Adrenal gland (tissue), 12 donors: ENCODE measurements around the gene RSL1D1. TPM values are rescaled to one million over a fixed set of nuclear protein-coding genes. Genes with fewer than 3 reads are reported as not detected.

Experiments used
- DNase-seq, 7 donors: peaks; one replicate each; pipeline ENCODE4 v3.0.0-alpha.2; 2019 to 2020
- H3K27ac ChIP-seq, 5 donors: fragments of 200-600 bp; sonication (generic) in 4 of 5; 1 replicate in 3 of 5; 2 replicates in 2 of 5; pipeline versions ENCODE4 v1.5.1 to v1.8.0; 2016 to 2020; ENCODE audit warnings: mild to moderate bottlenecking in 1 of 5
- H3K27me3 ChIP-seq: fragments of 200-600 bp; 2 replicates; pipeline ENCODE4 v1.8.0; 2021
- H3K36me3 ChIP-seq, 2 donors: fragments of 200-600 bp; replicated peaks in 1 of 2; 1 replicate in 1 of 2; 2 replicates in 1 of 2; pipeline versions ENCODE4 v1.5.1 to v1.8.0; 2018 to 2022
- H3K4me1 ChIP-seq, 2 donors: fragments of 200-600 bp; replicated peaks in 1 of 2; 1 replicate in 1 of 2; 2 replicates in 1 of 2; pipeline versions ENCODE4 v1.5.1 to v1.8.0; 2018 to 2021
- H3K4me3 ChIP-seq, 4 donors: fragments of 200-600 bp; sonication (generic) in 3 of 4; one replicate each; pipeline ENCODE4 v1.5.1; 2016 to 2018
- H3K9me3 ChIP-seq, 3 donors: fragments of 200-600 bp; sonication (generic) in 1 of 3; replicated peaks in 1 of 3; 1 replicate in 2 of 3; 2 replicates in 1 of 3; pipeline versions ENCODE4 v1.5.1 to v1.8.0; 2016 to 2021
- POLR2A ChIP-seq, 2 donors: fragments of 450-650 bp; IDR thresholded peaks; one replicate each; pipeline ENCODE4 v1.6.1; 2017; ENCODE audit warnings: antibody characterized with exemption in 2 of 2, mild to moderate bottlenecking in 2 of 2, moderate library complexity in 1 of 2
- WGBS, 4 donors: extraction: QIAGEN DNeasy Blood & Tissue Kit in 2 of 4; methylation state at CpG; one replicate each; pipeline versions ENCODE4 v1.1.5 to v1.1.7; 2013 to 2017; 5-methylcytosine and 5-hydroxymethylcytosine counted together
- intact Hi-C, 2 donors: fragments of 100-400 bp; cut with DNase I; formaldehyde crosslinking; loops; one replicate each; pipeline versions ENCODE4 v1.14.1 to v1.15.0; 2022 to 2023
- polyA plus RNA-seq, 3 donors: library from polyadenylated mRNA; stranded (reverse); fragments of 200-250 nt in 2 of 3; fragments of 350-450 nt in 1 of 3; fragmentation: Illumina TruSeq in 1 of 3; extraction: RNeasy Lipid Tissue Mini Kit (QIAGEN cat#74804) in 1 of 3; gene quantifications; one replicate each; pipeline ENCODE4 v1.2.3, GENCODE V29; 2013 to 2014
- total RNA-seq, 9 donors: library from RNA; depleted of rRNA in 4 of 9; stranded (reverse); fragments of >200 nt in 4 of 9; fragments of 120-200 nt in 1 of 9; fragmentation: NEBNext Ultra II Directional in 1 of 9; extraction: Animal tissue kit (Norgen Biotek cat#: 25700) in 1 of 9; gene quantifications; one replicate each; pipeline versions ENCODE4 v1.1.0 to v1.2.4, GENCODE V29; 2013 to 2023
- TF ChIP-seq, protein P1 (sequence below), 6 experiments: fragments of 450-650 bp in 4 of 6; fragments of 200-600 bp in 2 of 6; sonication (generic) in 1 of 6; IDR thresholded peaks; 1 replicate in 5 of 6; 2 replicates in 1 of 6; pipeline versions ENCODE4 v1.5.1 to v1.8.0; 2016 to 2021; ENCODE audit warnings: antibody characterized with exemption in 6 of 6, mild to moderate bottlenecking in 2 of 6, moderate library complexity in 1 of 6
- donor health status: healthy with polysubstance abuse.
- donor health status: Bipolar disorder and iron deficiency.
- donor health status: DM: yes; HTN: yes; CAD: no.
- donor health status: DM: no; HTN: no; CAD: no.
- donor health status: DM: no; HTN: no; CAD: no.
- donor health status: DM: yes; HTN: yes; CAD: no.

Gene RSL1D1
- total and polyA plus RNA-seq, 12 donors: 40.1 to 511 (median 124) TPM

DNA sequence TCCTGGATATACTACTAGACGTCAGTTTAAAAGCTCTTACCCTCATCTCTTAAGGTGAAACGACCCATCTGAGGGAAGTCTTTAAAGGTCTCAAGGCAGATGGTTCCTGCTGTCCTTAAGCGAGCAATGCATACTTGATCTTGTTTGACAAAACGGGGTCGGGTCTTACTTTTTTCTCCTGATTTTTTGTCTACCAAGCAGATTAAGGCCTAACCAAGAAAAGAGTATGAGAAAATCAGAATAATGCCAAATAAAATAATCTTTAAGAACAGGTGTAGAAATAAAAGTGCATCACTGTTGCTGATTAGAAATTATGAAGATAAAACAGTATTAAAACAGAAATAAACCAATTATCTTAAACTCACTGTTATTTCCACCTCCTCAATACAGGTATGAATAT lies 24.4 kb upstream of the RSL1D1 start:
- intact Hi-C loops: no loop called here
- peaks cover 0 to 72% of the 10 kb centered on the region in 2 donors for H3K36me3 ChIP-seq

DNA sequence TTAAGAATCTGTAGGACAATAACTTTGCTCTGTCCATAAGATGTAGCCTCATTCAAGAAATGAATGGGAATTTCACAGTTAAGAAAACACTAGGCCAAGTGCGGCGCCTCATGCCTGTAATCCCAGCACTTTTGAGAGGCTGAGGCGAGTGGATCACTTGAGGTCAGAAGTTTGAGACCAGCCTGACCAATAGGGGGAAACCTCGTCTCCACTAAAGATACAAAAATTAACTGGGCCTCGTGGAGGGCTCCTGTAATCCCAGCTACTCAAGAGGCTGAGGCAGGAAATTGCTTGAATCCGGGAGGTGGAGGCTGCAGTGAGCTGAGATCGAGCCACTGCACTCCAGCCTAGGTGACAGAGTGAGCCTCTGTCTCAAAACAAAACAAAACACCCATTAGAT lies 19.9 kb upstream of the RSL1D1 start:
- H3K9me3 ChIP-seq: no peaks in the 10 kb centered on the region
- H3K36me3 ChIP-seq: peaks cover 0 to 37% of the 10 kb centered on the region in 2 donors
- DNase-seq: peak in 1 of 7 donors; percentile 22
- H3K4me3 ChIP-seq: no peak overlapping the region
- H3K4me1 ChIP-seq: peaks cover 0 to 9% of the 10 kb centered on the region in 2 donors
- TF ChIP-seq POLR2A (IDR thresholded peaks at IDR 0.05): no peak
- TF ChIP-seq, protein P1, sequence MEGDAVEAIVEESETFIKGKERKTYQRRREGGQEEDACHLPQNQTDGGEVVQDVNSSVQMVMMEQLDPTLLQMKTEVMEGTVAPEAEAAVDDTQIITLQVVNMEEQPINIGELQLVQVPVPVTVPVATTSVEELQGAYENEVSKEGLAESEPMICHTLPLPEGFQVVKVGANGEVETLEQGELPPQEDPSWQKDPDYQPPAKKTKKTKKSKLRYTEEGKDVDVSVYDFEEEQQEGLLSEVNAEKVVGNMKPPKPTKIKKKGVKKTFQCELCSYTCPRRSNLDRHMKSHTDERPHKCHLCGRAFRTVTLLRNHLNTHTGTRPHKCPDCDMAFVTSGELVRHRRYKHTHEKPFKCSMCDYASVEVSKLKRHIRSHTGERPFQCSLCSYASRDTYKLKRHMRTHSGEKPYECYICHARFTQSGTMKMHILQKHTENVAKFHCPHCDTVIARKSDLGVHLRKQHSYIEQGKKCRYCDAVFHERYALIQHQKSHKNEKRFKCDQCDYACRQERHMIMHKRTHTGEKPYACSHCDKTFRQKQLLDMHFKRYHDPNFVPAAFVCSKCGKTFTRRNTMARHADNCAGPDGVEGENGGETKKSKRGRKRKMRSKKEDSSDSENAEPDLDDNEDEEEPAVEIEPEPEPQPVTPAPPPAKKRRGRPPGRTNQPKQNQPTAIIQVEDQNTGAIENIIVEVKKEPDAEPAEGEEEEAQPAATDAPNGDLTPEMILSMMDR (IDR thresholded peaks at IDR 0.05): peak in 2 of 6 experiments; percentile 15 to 23
- no peak overlapping the region for H3K27ac ChIP-seq
- no peaks in the 10 kb centered on the region for H3K27me3 ChIP-seq
- WGBS, 4 donors: 54 to 69% (median 62%) methylated on average over 7 of the region's 7 CpGs
- intact Hi-C loops: no loop called here

More for the DNA sequence above, 24.4 kb upstream of the RSL1D1 start:
- TF ChIP-seq POLR2A (IDR thresholded peaks at IDR 0.05): no peak
- TF ChIP-seq, protein P1 (IDR thresholded peaks at IDR 0.05): no peak
- WGBS, 4 donors: 84 to 94% (median 89%) methylated on average over 5 of the region's 5 CpGs
- Histone ChIP-seq H3K4me3 (no peak overlapping the region), H3K9me3 (no peaks in the 10 kb centered on the region), H3K4me1 (peaks cover 0 to 9% of the 10 kb centered on the region in 2 donors), H3K27me3 (no peaks in the 10 kb centered on the region), H3K27ac (no peak overlapping the region)
- DNase-seq: no peak

DNA sequence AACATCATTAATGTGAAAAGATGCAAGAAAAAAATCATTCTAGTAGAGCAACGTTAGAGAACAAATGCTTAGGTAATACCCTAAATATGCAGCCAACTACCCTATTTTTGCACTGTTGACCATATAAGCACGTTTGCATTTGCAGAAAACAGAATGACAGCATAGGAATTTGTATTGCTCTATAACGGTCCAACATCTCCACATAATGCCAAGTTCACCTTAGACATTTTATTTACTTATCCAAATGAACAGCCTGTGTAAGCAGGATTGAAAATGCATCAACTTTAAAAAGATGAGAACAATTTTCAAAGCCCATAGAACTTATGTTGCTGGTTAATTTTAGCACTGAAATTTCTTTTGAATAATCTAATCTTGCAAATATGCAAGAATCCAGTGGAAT lies 19.1 kb upstream of the RSL1D1 start:
- Histone ChIP-seq H3K36me3 (peaks cover 0 to 30% of the 10 kb centered on the region in 2 donors), H3K27ac (no peak overlapping the region), H3K27me3 (no peaks in the 10 kb centered on the region), H3K9me3 (no peaks in the 10 kb centered on the region), H3K4me3 (no peak overlapping the region), H3K4me1 (peaks cover 0 to 9% of the 10 kb centered on the region in 2 donors)
- no peak for TF ChIP-seq POLR2A (IDR thresholded peaks at IDR 0.05)
- TF ChIP-seq, protein P1 (IDR thresholded peaks at IDR 0.05): no peak
- DNase-seq: no peak
- intact Hi-C loops: no loop called here
- WGBS, 4 donors: 61 to 76% (median 66%) methylated on average over 3 of the region's 3 CpGs

DNA sequence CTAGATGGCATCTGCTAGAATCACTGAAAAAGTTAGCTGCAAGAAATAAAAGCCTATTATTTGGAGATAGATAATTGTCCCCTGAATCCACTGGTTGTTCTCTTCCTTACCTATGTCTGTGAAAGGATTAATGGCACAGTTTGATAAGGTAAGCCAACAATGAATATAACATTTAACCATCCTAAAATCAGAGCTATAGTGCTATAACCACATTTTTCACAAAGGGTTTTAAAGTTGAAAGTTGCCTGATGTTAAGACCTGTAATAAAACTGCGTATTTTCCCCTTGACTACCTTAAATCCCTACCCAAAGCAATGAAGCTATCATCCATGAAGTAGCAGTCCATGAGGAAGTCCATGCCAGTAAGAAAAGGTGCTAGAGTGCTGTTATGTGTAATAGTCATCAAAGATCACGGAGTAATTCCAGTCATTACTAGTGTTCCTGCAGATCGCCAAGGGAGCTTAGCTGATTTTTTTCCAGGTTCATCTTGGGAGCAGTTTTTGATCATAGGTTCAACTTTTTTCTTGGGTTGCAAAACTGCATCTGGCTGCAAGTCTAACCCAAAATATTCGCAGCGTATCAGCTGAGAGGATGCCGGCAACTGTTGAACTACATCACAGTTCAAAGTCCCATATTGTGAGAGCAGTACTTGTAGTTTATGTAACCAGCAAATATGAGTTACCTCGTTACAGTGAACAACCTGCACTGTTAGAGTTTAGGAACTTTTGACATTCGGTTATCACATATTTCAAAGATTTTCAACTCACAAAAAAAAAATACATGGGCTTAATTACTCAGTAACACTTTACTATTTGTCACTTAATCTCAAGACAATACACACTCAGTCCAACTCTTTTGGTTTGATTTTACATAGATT lies 18.2 kb upstream of the RSL1D1 start:
- peaks cover 0 to 9% of the 10 kb centered on the region in 2 donors for H3K4me1 ChIP-seq
- H3K27ac ChIP-seq: no peak overlapping the region
- no peak for DNase-seq
- intact Hi-C loops: no loop called here
- H3K9me3 ChIP-seq: no peaks in the 10 kb centered on the region
- peaks cover 0 to 25% of the 10 kb centered on the region in 2 donors for H3K36me3 ChIP-seq
- no peaks in the 10 kb centered on the region for H3K27me3 ChIP-seq
- 93 to 95% (median 95%) methylated on average over 8 of the region's 8 CpGs for WGBS, 4 donors
- H3K4me3 ChIP-seq: no peak overlapping the region
- TF ChIP-seq, protein P1 (IDR thresholded peaks at IDR 0.05): no peak
- TF ChIP-seq POLR2A (IDR thresholded peaks at IDR 0.05): no peak
